Mucosa of gallbladder (tissue), 1 donor: ENCODE data around the gene DLX6. TPM values are rescaled to one million over a fixed set of nuclear protein-coding genes. Genes with fewer than 3 reads are reported as not detected.

Experiments
- DNase-seq: peaks from one replicate; pipeline ENCODE4 v3.0.0-alpha.2; 2020; ENCODE audit warnings: low spot score
- total RNA-seq: library from RNA; stranded (reverse); gene quantifications from one replicate; pipeline ENCODE4 v1.2.1, GENCODE V29; 2021
- donor health status: DM: no; HTN: no; CAD: no.

Gene DLX6
- total RNA-seq, 1 donor from 2014 or later = not detected

DNA sequence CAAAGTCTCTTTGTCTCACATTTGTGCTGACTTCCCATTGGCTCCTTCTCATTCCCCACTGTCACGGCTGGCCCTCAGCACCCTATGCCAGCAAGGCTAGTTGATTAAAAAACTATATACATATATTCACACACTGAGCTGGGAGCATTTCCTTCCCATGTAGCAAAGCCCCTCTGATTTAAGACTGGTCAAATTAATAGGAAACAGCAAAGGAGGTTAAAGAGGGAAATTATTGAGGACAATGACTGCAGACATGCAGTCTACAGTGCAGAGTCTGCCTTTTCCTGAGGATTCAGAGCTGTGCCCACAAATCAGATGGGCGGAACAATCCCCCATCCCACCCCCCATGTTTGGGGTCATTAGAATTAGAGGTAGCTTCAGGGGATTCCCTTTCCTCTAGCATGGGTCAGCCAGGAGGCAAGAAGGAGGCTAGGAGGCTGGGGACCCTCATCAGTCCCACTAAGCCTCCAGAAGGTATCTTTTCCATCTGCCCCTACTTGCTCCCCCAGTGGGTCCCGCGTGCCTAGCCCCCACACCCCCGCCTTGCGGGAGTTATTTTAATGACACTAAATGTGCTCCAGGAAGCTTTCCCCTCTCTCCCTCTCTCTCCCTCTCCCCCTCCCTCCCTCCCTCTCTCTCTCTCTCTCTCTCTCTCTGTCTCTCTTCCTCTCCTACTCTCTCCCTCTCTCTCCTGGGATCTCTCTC is 9.8 kb upstream of the DLX6 start:
- no peak for DNase-seq

- DNase-seq = no peak
These were observed 9.0 kb upstream of the DLX6 start for GRCh38 chr7:96996111-96996957.

DNA sequence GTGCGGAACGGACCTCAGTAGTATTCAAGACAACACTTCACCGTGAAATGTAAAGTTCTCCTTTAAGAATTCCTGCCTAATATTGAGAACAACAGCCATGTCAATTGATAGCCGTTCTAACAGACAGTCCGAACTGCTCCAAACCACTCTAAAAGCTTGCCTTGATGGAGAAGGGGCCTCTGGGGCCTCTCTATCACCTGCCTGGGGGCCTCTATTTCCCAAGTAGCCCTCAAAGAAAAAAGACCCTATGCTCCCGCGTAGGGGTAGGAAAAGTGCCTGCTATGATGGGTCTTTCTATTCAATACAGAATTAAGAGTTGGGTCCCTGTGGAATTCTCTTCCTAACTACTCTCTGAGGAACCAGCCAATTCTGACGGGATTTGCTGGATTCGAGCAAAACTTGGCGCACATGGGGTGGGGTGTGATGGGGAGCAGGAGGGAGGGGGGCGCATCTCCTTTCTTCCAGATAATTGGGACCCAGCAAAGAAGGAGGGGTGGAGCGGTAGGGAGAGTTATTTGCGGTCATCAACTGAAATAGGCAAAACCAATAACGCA is 8.3 kb upstream of the DLX6 start:
- no peak for DNase-seq

DNA sequence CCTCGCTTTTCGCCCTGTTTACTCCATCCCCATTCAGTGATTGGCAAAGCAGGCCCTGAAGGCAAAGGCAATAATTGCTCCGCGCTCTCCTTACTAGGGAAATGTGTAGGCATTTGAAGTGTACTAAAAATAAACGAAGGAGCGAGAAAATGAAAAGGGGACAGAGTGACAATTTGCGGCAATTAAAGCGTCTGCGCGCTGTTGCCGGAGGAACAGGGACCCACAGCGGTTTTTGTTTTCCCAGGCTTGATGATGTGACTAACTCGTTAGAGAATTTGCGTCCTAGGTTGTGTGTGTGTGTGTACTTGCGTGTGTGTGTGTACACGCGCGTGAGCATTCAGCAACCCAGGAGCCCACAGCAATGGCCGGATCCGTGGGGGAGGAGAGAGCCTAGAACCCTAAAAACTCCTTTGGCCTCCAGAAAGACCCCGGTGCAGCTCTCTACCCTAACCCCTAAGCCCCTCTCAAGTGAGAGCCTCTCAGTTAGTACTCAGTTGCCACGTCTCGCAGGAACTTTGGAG is 7.8 kb upstream of the DLX6 start:
- no peak for DNase-seq

- DNase-seq = no peak
These were observed 7.0 kb upstream of the DLX6 start for GRCh38 chr7:96998333-96998732.

DNA sequence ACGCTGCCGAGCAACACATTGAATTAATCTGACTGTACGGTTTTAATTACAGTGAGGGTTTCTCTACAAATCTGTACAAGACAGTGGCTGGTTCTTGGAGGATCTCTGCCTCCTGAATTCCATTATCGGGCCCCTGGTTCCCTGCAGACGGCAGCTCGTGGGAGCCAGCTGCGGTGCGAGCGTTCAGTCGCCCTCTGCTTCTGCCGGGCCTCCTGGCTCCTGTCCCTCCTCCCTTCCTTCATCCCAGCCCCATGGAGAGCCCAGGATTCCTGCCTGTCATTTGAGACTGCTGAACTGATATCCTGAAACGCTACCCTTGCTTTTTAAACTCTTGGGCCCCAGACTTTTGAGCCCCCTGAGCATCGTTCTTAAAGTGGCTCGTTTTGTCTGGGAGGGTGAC is 6.6 kb upstream of the DLX6 start:
- no peak for DNase-seq

DNA sequence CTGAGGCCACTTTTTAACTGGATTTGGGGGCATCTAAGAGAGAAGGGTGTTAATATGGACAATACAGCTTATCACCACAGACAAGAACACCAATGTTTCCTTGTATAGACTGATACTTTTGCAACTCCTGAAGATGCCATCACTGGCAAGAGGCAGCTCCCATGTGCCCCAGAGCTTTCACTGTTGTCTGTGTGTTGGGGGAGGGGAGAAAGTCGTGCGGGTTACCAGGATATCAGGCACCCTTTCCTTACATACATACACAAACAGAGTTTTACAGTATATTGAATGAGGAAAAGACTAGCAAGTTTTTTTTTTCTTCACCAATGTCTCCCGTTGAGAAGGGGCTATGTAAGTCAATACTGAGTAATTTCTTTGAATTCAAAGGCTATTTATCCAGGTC is 4.1 kb upstream of the DLX6 start:
- no peak for DNase-seq

DNA sequence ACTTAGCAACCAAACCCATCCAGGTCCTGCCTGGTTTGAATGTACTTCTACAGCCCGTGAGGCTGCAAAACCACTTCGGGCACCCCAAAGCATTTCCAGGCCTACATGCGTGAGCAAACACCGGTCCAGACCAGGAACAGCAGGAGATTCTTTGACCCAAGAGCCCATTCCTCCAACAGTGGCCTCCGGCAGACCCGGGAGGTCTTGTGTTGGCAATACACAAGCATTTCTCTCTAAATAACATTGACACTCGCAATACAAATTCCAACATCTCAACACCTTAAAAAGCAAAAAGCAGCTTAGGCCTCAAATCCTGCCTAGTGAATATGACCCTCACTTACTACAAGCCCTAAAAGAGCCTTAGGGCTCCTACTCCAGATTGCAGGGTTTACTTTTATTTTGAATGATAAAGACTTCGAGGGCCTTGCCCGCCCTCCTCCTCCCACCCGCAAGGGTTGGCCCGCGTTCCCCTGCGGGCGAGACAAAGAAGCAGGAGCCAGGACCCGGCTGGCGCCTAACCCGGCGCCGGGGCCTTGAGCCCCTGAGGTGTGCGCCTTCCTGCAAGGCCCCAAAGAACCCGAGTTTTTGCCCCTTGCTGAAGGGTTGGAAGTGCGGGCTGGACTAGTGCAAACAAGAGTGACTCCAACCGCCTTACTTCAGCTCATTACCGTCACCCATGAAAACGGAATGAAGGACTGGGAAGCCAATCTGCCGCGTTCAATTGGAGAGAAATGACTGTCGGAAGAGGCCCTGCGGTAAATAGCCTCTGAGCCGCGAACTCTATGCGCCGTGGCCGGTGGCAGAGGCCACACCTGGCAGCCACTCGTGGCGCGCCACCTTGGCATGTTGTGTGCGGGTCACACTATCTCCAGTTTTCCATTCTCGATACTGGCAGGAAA is 3.4 kb upstream of the DLX6 start:
- DNase-seq = no peak

DNA sequence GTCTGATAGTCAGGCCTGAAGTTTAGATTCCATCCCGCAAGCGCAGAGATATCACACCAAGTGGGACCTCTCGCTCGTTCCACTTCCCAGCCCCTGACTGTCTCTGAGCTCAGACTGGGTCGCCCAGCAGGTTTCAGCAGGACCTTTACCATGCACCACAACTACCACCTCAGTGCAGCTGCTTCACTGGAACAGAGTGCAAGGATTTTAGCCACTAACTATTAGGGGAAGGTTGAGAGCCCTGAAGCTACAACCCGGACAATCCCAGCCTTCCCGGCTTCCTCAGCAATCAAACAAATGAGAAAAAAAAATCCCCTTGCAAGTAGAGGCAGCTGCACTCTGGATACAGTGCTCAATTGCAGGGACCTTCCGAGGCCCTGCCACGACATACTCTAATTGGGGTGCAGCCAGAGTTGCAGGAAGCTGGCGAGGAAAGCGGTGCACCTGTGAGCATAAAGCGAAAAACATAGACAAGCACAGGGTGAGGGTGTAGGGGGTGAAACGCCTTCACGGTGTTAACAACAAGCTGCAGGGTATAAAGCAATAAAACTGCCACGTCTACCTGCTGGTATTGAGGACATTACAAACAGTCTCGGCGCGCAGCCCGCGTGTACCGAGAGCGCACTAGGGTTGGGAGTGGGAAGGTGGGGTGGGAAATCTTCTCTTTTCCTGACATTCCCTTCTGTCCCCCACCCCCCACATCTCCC is 2.6 kb upstream of the DLX6 start:
- no peak for DNase-seq

GRCh38 chr7:97003262-97004246 is 1.8 kb upstream of the DLX6 start:
- DNase-seq = no peak

DNA sequence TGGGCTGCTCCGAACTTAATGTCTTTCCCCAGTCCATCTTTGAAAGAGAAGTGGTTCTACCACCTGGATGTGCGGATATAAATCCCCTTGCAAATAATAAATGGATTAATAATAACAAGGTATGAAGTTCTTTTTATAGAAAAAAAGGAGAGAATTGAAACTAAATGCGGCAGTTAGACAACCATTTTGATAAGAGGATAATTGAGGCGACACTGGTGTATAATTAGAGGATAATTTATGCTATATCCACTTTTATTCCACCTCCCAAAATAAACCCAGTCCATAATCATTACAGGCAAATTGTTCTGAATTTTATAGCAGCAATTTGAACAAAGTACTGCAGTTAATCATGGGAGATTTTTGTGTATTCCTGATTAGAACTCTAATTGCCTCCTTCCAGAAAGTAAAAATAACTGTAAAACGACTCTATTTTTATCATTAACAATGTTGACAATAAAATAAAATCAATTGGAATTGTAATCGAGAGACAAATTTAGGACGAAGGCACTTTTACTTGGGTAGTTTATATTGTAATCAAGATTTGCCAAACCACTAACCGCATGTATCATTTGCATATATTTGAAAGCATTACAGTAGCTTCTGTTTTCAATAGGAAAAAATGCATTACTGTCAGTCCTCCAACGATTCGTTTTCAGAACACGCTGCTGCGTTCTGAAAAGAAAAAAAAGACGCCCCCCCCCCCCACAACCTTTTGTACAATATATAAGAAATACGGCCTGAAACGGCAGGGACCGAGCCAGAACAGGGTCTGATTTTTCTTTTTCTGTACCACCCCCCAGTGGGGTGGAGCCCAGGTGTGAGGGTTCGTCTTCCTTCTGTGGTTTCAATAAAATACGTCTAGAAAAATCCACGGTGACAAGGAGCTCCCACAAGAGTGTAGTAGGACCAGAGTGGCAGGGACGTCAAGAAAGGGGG is 838 bp upstream of the DLX6 start:
- no peak for DNase-seq

DNA sequence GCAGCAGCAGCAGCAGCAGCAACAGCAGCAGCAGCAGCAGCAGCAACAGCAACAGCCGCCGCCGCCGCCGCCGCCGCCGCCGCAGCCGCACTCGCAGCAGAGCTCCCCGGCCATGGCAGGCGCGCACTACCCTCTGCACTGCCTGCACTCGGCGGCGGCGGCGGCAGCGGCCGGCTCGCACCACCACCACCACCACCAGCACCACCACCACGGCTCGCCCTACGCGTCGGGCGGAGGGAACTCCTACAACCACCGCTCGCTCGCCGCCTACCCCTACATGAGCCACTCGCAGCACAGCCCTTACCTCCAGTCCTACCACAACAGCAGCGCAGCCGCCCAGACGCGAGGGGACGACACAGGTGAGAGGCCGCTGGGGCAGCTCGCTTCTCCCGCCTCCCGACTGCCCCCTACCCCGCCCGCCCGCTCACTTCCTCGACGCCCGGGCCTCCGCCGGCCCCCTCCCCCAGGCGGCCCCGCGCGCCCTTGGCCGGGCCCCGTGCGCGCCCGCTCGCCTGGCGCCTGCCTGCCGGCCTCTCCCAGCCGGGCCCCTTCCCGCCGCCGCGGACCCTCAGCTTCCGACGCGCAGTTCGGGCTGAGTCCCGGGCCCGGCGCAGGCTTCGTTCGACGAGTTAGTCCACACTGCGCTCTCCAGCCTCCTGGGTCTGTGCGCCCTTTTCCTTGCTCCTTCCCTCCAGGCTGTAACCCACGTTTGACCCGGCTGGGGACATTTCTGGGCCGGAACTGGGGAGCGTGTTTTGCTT is 882 bp downstream of the DLX6 start:
- DNase-seq = no peak

GRCh38 chr7:97006816-97007582 is 1.6 kb downstream of the DLX6 start:
- no peak for DNase-seq

GRCh38 chr7:97007583-97007861 is 2.2 kb downstream of the DLX6 start:
- DNase-seq = no peak

GRCh38 chr7:97008275-97008917 is 3.0 kb downstream of the DLX6 start:
- DNase-seq = no peak

GRCh38 chr7:97009753-97010732 is 4.7 kb downstream of the DLX6 start:
- DNase-seq = no peak
